Mesodermal cell (in vitro differentiated cells): ENCODE results near the gene LGR6.

Experiments
- H3K27ac ChIP-seq: 2 replicates; pipeline ENCODE4 v1.7.0; 2013; ENCODE audit warnings: mild to moderate bottlenecking, low read depth, low read length, moderate library complexity; ENCODE audit not compliant: severe bottlenecking
- H3K36me3 ChIP-seq: 2 replicates; pipeline ENCODE4 v1.7.1; 2013; ENCODE audit warnings: mild to moderate bottlenecking, low read length, moderate library complexity; ENCODE audit not compliant: control insufficient read depth, insufficient read depth
- H3K4me1 ChIP-seq: one replicate; pipeline ENCODE4 v1.7.1; 2013; ENCODE audit warnings: mild to moderate bottlenecking, low read length; ENCODE audit not compliant: insufficient read depth, control insufficient read depth, poor library complexity, severe bottlenecking
- H3K4me3 ChIP-seq: 2 replicates; pipeline ENCODE4 v1.7.0; 2013; ENCODE audit warnings: low read length, control low read depth, mild to moderate bottlenecking; ENCODE audit not compliant: insufficient read depth, poor library complexity, severe bottlenecking; ENCODE audit errors: extremely low read depth
- H3K9me3 ChIP-seq: 2 replicates; pipeline ENCODE4 v1.7.1; 2013; ENCODE audit warnings: mild to moderate bottlenecking, low read length, moderate library complexity; ENCODE audit not compliant: control insufficient read depth
- WGBS, 2 experiments: methylation state at CpG; one replicate each; pipeline ENCODE4 v1.1.5; 2013; ENCODE audit warnings: missing lambda C conversion rate in 2 of 2; ENCODE audit not compliant: insufficient coverage in 2 of 2; 5-methylcytosine and 5-hydroxymethylcytosine counted together

Gene LGR6

DNA sequence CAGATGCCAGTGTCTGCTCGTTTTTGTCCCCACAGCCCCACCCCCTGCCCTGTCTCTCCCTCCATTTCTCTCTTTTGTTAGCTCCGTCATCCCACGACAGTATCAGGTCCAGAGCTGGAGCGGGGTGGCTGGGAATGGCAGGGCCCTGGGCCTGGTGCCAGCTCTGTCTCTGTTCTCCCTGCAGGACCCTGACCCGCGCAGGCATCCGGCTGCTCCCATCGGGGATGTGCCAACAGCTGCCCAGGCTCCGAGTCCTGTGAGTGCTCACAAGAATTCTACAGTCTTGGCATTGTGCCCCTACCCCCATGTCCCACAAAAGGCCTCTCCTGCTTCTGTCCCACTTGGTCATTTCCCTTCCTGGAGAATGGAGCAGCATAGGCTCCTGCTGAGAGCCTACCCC is 110.8 kb downstream of the LGR6 start:
- no peaks in the 10 kb centered on the region for H3K4me1 ChIP-seq
- 89 to 94% methylated on average over 8 to 9 of the region's 9 CpGs for WGBS, 2 experiments
- H3K36me3 ChIP-seq: no peaks in the 10 kb centered on the region
- no peak overlapping the region for H3K4me3 ChIP-seq
- no peaks in the 10 kb centered on the region for H3K9me3 ChIP-seq
- no peak overlapping the region for H3K27ac ChIP-seq

DNA sequence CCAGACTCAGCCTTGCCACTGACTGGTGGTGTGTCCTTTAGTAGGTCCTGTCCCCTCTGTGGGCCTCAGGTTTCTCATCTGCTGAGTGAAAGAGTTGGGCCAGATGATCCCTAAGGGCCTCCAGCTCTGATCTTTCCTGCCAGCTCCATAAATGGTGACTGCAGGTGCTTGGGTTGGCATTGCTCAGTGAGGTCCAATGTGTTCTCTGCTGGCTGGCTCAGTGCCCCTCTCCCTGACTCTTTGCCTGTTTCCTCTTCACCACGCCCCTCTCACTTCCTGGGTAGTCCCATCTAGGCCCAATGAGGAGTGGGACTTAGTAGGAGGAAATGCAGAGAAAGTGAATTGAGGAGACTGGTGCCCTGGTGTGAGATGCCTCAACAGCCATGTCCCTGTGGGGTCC is 111.6 kb downstream of the LGR6 start:
- Histone ChIP-seq H3K27ac (no peak overlapping the region), H3K36me3 (no peaks in the 10 kb centered on the region), H3K9me3 (no peaks in the 10 kb centered on the region), H3K4me1 (no peaks in the 10 kb centered on the region), H3K4me3 (no peak overlapping the region)
- WGBS, 2 experiments: no CpG with 5 or more reads among the region's 1 CpG

DNA sequence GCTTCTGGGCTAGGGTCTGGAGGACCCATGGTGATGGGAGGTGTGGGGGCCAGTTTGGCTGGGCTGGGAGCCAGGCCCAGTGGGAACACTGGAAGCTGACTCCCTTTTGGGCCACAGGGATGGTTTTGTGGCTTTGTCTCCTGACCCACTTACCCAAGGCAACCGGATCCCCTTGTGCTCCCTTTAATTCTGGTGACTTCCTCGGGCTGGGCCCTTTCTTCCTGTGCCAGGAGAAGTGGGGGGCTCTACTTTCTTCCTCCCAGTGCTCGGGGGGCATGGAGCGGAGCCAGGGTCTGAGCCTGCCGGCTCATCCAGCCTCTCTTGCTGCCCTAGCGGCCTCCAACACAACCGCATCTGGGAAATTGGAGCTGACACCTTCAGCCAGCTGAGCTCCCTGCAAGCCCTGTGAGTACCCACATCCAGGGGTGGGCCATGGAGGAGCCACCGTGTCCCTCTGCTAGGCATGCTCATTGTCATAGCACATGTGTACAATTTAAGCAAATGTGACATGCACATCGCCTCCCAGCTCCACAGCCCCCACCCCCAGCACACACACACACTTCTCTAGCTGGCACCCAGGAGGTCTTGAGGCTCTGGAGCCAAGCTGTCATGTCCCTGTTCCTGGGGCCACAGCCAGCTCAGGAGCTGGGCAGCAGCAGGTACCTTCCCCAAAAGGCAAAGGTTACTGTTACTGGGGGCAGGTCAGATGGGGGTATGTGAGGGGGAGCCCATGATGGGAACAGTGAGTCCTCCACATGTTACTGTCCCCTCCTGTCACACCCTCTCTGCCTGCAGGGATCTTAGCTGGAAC is 113.1 kb downstream of the LGR6 start:
- 87 to 100% methylated on average over 7 to 8 of the region's 9 CpGs for WGBS, 2 experiments
- Histone ChIP-seq H3K36me3 (no peaks in the 10 kb centered on the region), H3K9me3 (no peaks in the 10 kb centered on the region), H3K27ac (no peak overlapping the region), H3K4me3 (no peak overlapping the region), H3K4me1 (no peaks in the 10 kb centered on the region)

DNA sequence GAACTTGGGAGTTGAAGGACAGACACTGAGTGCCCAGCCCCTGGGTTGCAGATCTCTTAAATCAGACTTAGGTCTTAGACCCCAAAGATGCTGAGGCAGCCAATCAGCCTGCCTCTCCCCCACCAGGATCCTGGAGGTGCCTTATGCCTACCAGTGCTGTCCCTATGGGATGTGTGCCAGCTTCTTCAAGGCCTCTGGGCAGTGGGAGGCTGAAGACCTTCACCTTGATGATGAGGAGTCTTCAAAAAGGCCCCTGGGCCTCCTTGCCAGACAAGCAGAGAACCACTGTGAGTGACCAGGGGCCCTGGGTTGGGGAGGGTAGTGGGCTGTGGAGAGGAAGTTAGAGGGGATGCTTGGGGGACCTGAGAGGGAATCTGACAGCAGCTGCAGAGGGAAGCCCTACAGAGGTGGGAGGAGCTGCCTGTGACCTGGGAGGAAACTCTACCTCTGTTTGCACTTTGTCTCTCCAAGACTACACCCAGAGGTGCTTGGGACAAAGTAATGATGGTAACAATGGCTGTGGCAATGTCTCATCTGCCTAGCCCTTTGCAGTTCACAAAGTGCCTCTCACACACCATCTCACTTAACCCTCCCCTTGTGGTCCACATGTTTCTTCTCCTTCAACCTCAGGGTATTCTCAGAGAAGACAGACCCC is 116.6 kb downstream of the LGR6 start:
- no peaks in the 10 kb centered on the region for H3K36me3 ChIP-seq
- H3K4me3 ChIP-seq: no peak overlapping the region
- H3K9me3 ChIP-seq: no peaks in the 10 kb centered on the region
- peaks cover 8% of the 10 kb centered on the region for H3K4me1 ChIP-seq
- H3K27ac ChIP-seq: no peak overlapping the region

DNA sequence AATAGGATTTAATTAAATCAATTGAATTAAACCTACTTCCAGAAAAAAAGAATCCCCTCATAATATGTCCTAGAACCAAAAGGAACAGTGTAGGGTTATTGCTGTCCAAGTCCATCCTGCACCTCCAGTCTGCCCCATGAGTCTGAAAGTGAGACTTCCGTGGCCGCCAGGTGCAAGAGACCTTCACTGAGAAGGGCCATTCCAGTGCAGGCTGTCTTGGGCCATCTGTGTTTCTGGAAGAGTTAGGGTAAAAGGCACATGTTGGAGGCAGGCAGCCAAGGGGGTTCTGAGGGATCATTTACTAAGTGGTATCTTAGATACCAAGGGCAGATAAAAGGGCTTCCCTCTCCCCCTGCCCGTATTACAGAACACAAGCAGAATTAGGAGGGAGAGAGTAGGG is 117.1 kb downstream of the LGR6 start:
- Histone ChIP-seq H3K9me3 (no peaks in the 10 kb centered on the region), H3K4me3 (no peak overlapping the region), H3K36me3 (no peaks in the 10 kb centered on the region), H3K4me1 (peaks cover 8% of the 10 kb centered on the region), H3K27ac (no peak overlapping the region)
- 92 to 93% methylated on average over 2 of the region's 3 CpGs for WGBS, 2 experiments

DNA sequence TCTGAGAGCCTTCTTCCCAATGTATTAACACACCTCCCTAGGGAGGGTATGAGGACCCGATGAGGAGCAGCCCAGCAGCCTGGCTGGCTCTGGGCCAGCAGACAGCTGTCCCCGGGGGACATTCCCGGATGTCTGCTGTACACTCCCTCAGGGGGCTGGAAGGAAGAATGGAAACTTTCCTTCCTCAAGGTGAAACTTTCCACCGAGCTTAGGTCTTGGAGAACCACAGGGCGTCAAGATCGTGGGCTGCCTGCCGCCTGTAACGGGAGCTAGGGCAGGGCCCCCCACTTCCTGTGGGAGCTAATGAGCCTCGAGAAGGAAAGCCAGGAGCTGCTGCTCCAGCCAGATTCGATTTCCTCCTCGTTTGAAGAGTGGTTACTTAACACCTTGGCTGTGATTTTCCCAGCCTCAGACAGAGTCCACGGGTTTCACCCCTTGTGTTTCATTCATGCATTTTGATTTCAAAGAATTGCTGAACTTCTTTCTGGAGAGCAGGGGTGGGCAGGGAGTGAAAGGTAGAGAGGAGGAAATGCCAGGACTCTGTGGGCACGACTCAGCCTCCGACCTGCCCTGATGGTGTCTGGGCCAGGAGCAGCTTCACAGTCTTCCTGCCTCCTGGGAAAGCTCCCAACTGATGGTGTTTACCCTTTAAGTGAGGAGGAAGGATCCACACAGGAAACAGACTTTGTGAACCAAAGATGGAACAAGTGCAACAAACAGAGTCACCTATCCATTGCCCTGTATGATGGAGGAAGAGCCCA is 118.5 kb downstream of the LGR6 start:
- H3K4me1 ChIP-seq: peaks cover 8% of the 10 kb centered on the region
- H3K27ac ChIP-seq: no peak overlapping the region
- H3K9me3 ChIP-seq: no peaks in the 10 kb centered on the region
- no peaks in the 10 kb centered on the region for H3K36me3 ChIP-seq
- H3K4me3 ChIP-seq: no peak overlapping the region
- WGBS, 2 experiments: 74% methylated on average over 11 to 14 of the region's 14 CpGs

DNA sequence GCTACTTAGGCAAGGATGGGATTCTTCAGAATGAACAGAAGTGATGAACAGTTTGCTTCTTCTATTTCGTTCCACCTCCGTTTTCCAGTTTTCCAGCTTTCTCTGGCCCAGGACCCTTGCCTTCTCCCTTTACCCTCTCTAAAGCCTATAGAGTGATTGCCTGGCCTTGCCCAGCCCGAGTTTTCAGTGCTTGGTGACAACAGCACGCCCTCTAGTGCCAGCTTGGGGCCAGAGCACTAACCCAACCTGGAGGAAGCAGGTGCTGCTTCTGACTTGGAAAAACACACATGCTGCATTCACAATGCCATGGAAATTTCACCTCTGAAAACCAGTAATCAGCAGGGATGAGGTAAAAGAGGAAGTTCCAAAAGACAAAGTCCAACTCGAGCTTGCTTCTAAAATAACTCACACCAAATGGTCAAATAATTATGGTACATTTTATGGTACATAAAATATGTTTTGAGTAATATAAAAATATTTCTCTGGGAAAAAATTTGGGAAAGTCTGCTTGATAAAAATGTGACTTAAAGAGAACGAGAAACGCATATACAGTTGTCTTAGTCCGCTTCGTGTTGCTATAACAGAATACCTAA is 122.1 kb downstream of the LGR6 start:
- no peak overlapping the region for H3K4me3 ChIP-seq
- no peaks in the 10 kb centered on the region for H3K36me3 ChIP-seq
- no peaks in the 10 kb centered on the region for H3K9me3 ChIP-seq
- WGBS, 2 experiments: 27 to 28% methylated on average over 5 to 8 of the region's 9 CpGs
- H3K4me1 ChIP-seq: peaks cover 8% of the 10 kb centered on the region
- no peak overlapping the region for H3K27ac ChIP-seq

DNA sequence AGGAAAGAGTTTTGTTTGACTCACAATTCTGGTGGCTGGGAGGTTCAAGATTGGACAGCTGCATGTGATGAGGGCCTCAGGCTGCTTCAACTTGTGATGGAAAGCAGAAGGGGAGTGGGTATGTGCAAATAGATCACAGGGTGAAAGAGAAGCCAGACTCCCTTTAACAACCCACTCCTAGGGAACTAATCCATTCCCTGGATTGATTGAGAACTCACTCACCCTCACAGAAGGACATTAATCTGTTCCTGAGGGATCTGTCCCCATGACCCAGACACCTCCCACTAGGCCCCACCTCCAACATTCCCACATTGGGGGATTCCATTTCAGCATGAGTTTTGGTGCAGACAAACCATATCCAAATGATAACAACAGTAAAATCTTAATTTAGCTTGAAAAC is 122.6 kb downstream of the LGR6 start:
- Histone ChIP-seq H3K27ac (no peak overlapping the region), H3K36me3 (no peaks in the 10 kb centered on the region), H3K4me1 (peaks cover 8% of the 10 kb centered on the region), H3K9me3 (no peaks in the 10 kb centered on the region), H3K4me3 (no peak overlapping the region)

DNA sequence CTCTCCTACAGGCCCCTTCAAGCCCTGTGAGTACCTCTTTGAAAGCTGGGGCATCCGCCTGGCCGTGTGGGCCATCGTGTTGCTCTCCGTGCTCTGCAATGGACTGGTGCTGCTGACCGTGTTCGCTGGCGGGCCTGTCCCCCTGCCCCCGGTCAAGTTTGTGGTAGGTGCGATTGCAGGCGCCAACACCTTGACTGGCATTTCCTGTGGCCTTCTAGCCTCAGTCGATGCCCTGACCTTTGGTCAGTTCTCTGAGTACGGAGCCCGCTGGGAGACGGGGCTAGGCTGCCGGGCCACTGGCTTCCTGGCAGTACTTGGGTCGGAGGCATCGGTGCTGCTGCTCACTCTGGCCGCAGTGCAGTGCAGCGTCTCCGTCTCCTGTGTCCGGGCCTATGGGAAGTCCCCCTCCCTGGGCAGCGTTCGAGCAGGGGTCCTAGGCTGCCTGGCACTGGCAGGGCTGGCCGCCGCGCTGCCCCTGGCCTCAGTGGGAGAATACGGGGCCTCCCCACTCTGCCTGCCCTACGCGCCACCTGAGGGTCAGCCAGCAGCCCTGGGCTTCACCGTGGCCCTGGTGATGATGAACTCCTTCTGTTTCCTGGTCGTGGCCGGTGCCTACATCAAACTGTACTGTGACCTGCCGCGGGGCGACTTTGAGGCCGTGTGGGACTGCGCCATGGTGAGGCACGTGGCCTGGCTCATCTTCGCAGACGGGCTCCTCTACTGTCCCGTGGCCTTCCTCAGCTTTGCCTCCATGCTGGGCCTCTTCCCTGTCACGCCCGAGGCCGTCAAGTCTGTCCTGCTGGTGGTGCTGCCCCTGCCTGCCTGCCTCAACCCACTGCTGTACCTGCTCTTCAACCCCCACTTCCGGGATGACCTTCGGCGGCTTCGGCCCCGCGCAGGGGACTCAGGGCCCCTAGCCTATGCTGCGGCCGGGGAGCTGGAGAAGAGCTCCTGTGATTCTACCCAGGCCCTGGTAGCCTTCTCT is 124.6 kb downstream of the LGR6 start:
- Histone ChIP-seq H3K9me3 (no peaks in the 10 kb centered on the region), H3K4me1 (no peaks in the 10 kb centered on the region)
- 90 to 92% methylated on average over 43 to 52 of the region's 52 CpGs for WGBS, 2 experiments

More for the DNA sequence above, 124.6 kb downstream of the LGR6 start:
- Histone ChIP-seq H3K36me3 (no peaks in the 10 kb centered on the region), H3K27ac (no peak overlapping the region), H3K4me3 (no peak overlapping the region)
